GM21528 (cell line): ENCODE results near the gene KIF4A.

Source experiments
- ATAC-seq: cut with Tn5 transposase; IDR thresholded peaks from one replicate; pipeline ENCODE4 v1.9.1; 2021; ENCODE audit warnings: mild to moderate bottlenecking, moderate library complexity; ENCODE audit not compliant: unreplicated experiment, low FRiP score

KIF4A gene

DNA sequence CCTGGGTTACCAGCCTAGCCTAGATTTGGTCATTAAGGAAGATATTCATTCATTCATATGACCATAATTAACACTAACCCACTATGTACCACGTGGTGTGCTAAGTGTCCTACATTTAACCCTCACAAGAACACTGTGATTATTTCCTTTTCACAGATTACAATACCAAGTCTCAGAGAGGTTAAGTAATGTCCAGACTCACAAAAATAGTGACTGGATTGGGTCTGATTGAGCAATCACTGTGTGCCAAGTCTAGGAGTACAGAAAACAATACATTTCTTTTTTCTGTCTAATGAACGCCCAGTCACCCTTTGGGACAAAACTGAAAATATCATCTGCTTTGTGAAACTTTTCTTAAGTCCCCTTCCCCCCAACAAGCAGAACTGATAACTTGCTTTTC lies 147.1 kb downstream of the KIF4A start:
- no peak for ATAC-seq

DNA sequence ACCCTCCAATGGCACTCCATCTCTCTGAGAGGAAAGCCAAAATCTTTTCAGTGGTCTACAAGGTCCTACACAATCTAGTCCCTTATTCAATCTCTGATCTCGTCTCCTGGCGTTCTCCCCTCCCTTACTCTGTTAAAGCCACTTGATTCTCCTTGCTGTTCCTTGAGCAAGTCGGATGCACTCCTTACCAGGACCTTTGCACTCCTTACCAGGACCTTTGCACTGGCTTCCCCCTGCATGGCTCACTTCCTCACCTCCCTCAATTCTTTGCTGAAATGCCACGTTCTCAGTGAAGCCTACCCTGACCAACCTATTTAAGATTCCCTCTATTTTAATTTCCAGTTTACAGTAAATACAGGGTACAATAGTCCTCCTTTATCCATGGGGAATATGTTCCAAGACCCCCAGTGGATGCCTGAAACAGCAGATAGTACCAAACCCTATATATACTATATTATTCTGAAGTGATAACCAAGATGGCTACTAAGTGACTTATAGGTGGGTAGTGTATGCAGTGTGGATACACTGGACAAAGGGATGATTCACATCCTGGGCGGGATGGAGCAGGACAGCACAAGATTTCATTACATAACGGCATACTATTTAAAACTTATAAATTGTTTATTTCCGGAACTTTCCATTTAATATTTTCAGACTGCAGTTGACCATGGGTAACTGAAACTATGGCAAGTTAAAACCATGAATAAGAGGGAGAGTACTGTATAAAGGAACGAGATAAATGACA lies 148.2 kb downstream of the KIF4A start:
- ATAC-seq = no peak

DNA sequence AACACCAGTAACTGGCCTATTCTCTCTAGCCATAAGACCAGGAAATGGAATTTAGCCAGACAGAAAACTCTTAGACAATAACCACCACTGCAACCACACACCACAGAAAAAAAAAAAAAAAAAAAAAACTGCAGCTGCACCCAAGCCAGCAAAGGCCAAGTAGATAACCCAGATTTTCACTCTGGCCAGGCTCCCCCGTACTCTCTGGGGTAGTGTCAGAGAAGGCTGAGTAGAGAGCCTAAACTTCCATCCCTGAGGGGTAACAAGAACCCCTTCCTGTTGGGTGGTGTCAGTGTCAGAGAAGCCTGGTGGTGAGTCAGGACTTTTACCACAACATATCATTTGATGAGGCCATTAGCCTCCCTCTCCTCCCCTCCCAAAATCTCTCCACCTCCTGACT lies 149.1 kb downstream of the KIF4A start:
- no peak for ATAC-seq

DNA sequence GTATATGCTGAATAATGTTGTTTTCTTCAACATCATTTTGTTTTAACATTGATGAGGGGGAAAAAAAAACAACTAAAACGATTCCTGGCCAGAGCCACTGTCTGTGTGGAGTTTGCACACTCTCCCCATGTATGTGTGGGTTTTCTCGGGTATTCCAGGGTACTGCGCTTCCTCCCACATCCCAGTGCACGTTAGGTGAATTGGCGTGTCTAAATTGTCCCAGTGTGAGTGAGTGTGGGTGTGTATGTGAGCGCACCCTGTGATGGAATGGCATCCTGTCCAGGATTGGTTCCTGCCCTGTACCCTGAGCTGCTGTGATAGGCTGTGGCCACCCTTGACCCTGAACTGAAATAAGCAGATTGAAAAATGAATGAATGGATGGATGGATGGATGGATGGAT lies 152.3 kb downstream of the KIF4A start:
- ATAC-seq = no peak

- no peak for ATAC-seq
These were observed 154.5 kb downstream of the KIF4A start, which contains the start of gene DLG3 for GRCh38 chrX:70444326-70444945. Gene DLG3 (plus strand): TSS chrX:70444835. CDS start chrX:70445202, 367 bp downstream.

DNA sequence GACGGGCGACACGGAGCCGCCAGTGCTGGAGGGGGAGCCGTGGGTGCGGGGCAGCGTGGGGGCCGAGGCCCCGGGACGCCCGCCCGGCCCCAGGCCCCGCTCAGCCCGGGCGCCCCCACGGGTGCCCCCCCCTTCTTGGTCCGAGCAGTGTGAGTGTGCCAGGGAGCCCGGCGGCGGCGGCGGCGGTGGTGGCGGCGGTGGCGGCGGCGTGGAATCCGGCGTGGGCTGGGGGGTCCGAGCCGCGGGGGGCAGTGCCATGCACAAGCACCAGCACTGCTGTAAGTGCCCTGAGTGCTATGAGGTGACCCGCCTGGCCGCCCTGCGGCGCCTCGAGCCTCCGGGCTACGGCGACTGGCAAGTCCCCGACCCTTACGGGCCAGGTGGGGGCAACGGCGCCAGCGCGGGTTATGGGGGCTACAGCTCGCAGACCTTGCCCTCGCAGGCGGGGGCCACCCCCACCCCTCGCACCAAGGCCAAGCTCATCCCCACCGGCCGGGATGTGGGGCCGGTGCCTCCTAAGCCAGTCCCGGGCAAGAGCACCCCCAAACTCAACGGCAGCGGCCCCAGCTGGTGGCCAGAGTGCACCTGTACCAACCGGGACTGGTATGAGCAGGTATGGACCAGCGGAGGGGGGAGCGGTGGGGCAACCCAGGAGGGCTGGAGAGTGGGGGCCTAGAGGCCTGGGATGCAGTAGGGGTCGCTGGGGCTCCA lies 155.2 kb downstream of the KIF4A start:
- no peak for ATAC-seq

DNA sequence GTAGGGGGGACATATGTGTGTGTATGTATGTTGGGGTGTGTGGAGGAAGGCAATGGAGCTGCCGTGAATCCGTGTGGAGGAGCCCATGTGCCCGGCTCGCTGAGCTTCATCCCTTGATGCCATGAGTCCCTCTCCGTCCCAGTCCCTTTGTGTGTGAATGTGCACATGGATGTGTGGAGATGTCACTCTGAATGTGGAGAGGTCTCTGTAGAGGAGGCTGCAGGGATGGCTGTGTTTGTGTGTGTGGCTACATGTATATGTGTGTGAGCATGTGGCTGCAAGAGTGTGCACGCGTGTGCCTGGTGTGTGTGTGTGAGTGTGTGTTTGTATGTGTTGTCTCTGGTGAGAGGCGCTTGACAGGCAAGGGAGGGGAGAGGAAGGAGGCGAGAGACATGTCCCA lies 156.0 kb downstream of the KIF4A start:
- no peak for ATAC-seq

- no peak for ATAC-seq
These were observed 156.8 kb downstream of the KIF4A start for GRCh38 chrX:70446380-70447350.

DNA sequence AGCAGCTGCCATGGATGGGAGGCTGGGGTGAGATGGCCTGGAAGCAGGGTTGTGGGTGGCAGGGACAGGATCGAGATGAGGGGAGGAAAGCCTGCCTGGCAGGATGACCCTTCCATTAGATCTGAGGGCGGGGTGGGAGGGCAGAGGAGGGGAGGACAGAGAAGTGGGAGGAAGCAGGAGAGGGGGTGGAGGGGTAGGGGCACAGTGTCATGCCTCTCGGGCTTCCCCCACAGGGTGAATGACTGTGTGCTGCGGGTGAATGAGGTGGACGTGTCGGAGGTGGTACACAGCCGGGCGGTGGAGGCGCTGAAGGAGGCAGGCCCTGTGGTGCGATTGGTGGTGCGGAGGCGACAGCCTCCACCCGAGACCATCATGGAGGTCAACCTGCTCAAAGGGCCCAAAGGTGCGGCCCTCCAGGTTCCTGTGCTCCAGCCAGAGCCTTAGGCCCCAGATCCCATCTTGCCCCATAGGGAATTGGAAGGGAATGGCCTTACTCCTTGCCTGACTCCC lies 159.6 kb downstream of the KIF4A start:
- ATAC-seq = no peak

DNA sequence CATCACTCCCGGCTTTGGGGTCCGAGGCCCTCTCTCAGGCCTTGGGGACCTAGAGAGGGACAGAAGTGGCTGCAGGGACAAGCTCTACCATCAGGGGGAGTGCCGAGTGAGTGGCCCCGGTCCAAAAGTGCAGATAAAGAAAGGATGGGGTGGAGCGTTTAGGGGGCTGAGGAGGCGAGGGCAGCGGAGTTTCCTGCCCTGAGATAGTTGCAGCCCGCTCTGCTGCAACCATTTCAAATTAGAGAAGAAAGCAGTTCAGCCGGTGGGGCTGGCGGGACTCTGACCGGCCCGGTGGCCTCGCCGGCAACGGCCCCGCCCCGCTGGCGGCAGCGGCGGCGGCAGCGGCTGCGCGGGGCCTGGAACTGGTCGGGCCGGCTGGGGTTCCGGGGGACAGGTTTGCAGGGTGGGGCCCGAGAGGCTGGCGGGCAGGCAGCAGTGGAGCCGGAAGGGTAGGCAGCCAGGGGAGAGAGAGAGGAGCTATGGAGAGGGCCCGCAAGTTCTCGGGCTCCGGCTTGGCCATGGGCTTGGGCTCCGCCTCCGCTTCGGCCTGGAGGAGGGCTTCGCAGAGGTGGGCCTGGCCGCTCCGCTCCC lies 162.3 kb downstream of the KIF4A start:
- peak; percentile 53 for ATAC-seq

- ATAC-seq = no peak
These were observed 163.2 kb downstream of the KIF4A start for GRCh38 chrX:70453024-70453618.

GRCh38 chrX:70454441-70455365 lies 164.8 kb downstream of the KIF4A start:
- ATAC-seq = peak; percentile 50

DNA sequence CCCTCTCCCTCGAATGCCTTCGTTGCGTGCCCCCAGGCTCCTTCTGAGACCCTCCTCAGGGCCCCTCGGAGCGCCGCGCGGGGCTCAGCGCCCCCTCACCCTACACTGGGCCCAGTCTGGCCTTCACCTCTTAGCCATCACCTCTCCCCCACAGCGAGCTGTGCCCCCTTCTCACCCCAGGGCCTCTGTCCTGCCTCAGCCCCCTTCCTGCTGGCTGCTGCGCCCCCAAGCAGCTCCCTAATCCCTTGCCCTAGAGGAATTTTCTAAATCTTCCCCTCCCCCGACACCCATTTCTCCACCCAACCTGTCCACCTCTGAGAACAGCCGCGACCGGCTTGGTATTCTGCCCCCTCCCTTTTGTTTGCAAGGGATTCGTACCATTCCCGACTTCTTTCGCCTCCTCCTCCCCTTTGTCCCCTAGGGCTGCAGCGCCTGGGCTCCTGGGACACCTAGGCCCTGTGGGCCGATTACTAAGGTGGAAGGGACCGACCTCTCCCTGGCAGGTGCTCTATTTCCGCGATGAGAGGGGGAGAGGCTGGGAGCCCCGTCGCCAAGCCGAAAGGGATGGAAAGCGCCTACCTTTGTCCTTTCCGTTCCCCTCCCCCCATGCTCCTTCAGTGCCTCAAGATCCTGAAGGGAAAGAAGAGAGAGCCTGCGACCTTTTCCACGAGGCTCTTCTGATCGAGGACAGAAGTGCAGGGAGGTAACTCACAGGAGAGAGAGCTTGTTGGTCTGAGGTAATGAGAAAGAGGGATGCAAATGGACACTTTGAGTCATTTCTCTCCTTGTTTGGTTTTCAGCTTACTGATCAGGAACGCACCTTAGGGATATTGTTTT lies 165.7 kb downstream of the KIF4A start:
- ATAC-seq = no peak

GRCh38 chrX:70456256-70456655 lies 166.4 kb downstream of the KIF4A start:
- ATAC-seq = no peak

GRCh38 chrX:70461026-70461425 lies 171.1 kb downstream of the KIF4A start:
- no peak for ATAC-seq

GRCh38 chrX:70464051-70464450 lies 174.1 kb downstream of the KIF4A start:
- ATAC-seq = no peak

DNA sequence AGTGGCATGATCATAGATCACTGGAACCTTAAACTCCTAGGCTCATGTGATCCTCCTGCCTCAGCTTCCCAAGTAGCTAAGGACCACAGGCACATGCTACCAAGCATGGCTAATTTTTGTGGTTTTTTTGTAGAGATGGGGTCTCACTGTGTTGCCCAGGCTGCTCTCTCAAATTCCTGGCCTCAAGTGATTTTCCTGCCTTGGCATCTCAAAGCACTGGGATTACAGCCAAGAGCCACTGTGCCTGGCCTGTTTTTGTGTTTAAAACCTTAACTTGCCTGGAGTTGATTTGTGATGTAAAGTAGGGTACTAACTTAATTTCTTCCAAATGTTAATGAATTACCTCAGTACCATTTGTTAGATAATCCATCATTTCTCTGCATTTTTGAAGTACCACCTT lies 177.1 kb downstream of the KIF4A start:
- no peak for ATAC-seq

- ATAC-seq = no peak
These were observed 178.8 kb downstream of the KIF4A start for GRCh38 chrX:70468709-70469108.
